Stomach (tissue), 4 donors: Measurements from ENCODE around the gene MSANTD2.

Experiments
- CTCF ChIP-seq, 7 experiments: fragments of 450-650 bp in 4 of 7; fragments of 200-600 bp in 3 of 7; sonication (generic) in 3 of 7; IDR thresholded peaks; one replicate each; pipeline ENCODE4 v1.5.1; 2016 to 2019; ENCODE audit warnings: antibody characterized with exemption in 7 of 7, control low read depth in 2 of 7, mild to moderate bottlenecking in 1 of 7
- EP300 ChIP-seq: sonication (generic); formaldehyde crosslinking; IDR thresholded peaks from one replicate; pipeline ENCODE4 v1.6.1; 2017; ENCODE audit warnings: antibody characterized with exemption

- no peak for TF ChIP-seq CTCF (IDR thresholded peaks at IDR 0.05)
- no peak for TF ChIP-seq EP300
Measured at GRCh38 chr11:124742555-124742954, 57.7 kb downstream of the MSANTD2 start.
